ENCODE measurements around the gene MGAT4B.

Gene MGAT4B

GRCh38 chr5:179812135-179812825, 5.6 kb upstream of the MGAT4B start:
- H3K36me3 ChIP-seq (ENCODE audit: control insufficient read depth in 4 of 4, insufficient read depth in 4 of 4, low read length in 3 of 4), result peaks cover 0 to 32% (median 10%) of the 10 kb centered on the region in 4 experiments
- H3K4me1 ChIP-seq (ENCODE audit: control extremely low read depth in 1 of 4, control insufficient read depth in 4 of 4, insufficient read depth in 4 of 4, low read length in 3 of 4), result peaks cover 0 to 15% (median 8%) of the 10 kb centered on the region in 4 experiments
- ChIA-PET CTCF (interaction anchor here (0.6 to 5.8 kb wide), 5 partner anchors 9 to 121 kb away, joined by 3 to 39 read pairs (median 5); no protein-coding TSS in a partner anchor), POLR2A (no interaction called here)
- no peak for DNase-seq
- peaks cover 0 to 2% (median 0%) of the 10 kb centered on the region in 5 experiments for H3K9me3 ChIP-seq (ENCODE audit: control extremely low read depth in 1 of 5, control insufficient read depth in 4 of 5, insufficient read depth in 2 of 5, low read depth in 1 of 5, low read length in 4 of 5)
- no peak overlapping the region for H3K4me3 ChIP-seq (ENCODE audit: control insufficient read depth in 1 of 7, extremely low read depth in 1 of 7, insufficient read depth in 4 of 7, low read depth in 2 of 7, low read length in 6 of 7)
- H3K27me3 ChIP-seq (replicated peaks in 2 of 5; ENCODE audit: control insufficient read depth in 4 of 5, insufficient read depth in 5 of 5, low read length in 4 of 5), result no peaks in the 10 kb centered on the region
- H3K27ac ChIP-seq (ENCODE audit: insufficient read depth in 1 of 2, low read depth in 1 of 2, low read length in 2 of 2, poor library complexity in 1 of 2, severe bottlenecking in 2 of 2), result peak overlapping the region in 1 of 2 experiments; percentile 34
- WGBS (ENCODE audit: insufficient coverage), result 98% methylated on average over 26 of the region's 27 CpGs

GRCh38 chr5:179805529-179806249, 977 bp downstream of the MGAT4B start:
- ChIA-PET CTCF (interaction anchor here (0.9 to 1.5 kb wide), 2 partner anchors 10 to 14 kb away, joined by 4 read pairs; no protein-coding TSS in a partner anchor), POLR2A (interaction anchor here (0.7 to 9.1 kb wide), 4 partner anchors 9 to 22 kb away, joined by 3 to 131 read pairs (median 4); partner anchors contain the start of gene SQSTM1)
- Histone ChIP-seq H3K27me3 (replicated peaks in 2 of 5; ENCODE audit: control insufficient read depth in 4 of 5, insufficient read depth in 5 of 5, low read length in 4 of 5) (no peaks in the 10 kb centered on the region), H3K9me3 (ENCODE audit: control extremely low read depth in 1 of 5, control insufficient read depth in 4 of 5, insufficient read depth in 2 of 5, low read depth in 1 of 5, low read length in 4 of 5) (no peaks in the 10 kb centered on the region), H3K36me3 (ENCODE audit: control insufficient read depth in 4 of 4, insufficient read depth in 4 of 4, low read length in 3 of 4) (peaks cover 0 to 14% (median 4%) of the 10 kb centered on the region in 4 experiments), H3K4me1 (ENCODE audit: control extremely low read depth in 1 of 4, control insufficient read depth in 4 of 4, insufficient read depth in 4 of 4, low read length in 3 of 4) (peaks cover 4 to 49% (median 42%) of the 10 kb centered on the region in 4 experiments), H3K27ac (ENCODE audit: insufficient read depth in 1 of 2, low read depth in 1 of 2, low read length in 2 of 2, poor library complexity in 1 of 2, severe bottlenecking in 2 of 2) (peak overlapping the region in 1 of 2 experiments; percentile 64), H3K4me3 (ENCODE audit: control insufficient read depth in 1 of 7, extremely low read depth in 1 of 7, insufficient read depth in 4 of 7, low read depth in 2 of 7, low read length in 6 of 7) (peak overlapping the region; percentile 65 to 83 (median 75))
- DNase-seq, result peak in 2 of 3 donors; percentile 55 to 68
- WGBS (ENCODE audit: insufficient coverage), result 16% methylated on average over 41 of the region's 65 CpGs

GRCh38 chr5:179805070-179805528, 1.6 kb downstream of the MGAT4B start:
- 62% methylated on average over 9 of the region's 9 CpGs for WGBS (ENCODE audit: insufficient coverage)
- Histone ChIP-seq H3K27ac (ENCODE audit: insufficient read depth in 1 of 2, low read depth in 1 of 2, low read length in 2 of 2, poor library complexity in 1 of 2, severe bottlenecking in 2 of 2) (peak overlapping the region in 1 of 2 experiments; percentile 64), H3K27me3 (replicated peaks in 2 of 5; ENCODE audit: control insufficient read depth in 4 of 5, insufficient read depth in 5 of 5, low read length in 4 of 5) (no peaks in the 10 kb centered on the region), H3K36me3 (ENCODE audit: control insufficient read depth in 4 of 4, insufficient read depth in 4 of 4, low read length in 3 of 4) (peaks cover 0 to 18% (median 10%) of the 10 kb centered on the region in 4 experiments), H3K4me1 (ENCODE audit: control extremely low read depth in 1 of 4, control insufficient read depth in 4 of 4, insufficient read depth in 4 of 4, low read length in 3 of 4) (peaks cover 4 to 49% (median 42%) of the 10 kb centered on the region in 4 experiments), H3K9me3 (ENCODE audit: control extremely low read depth in 1 of 5, control insufficient read depth in 4 of 5, insufficient read depth in 2 of 5, low read depth in 1 of 5, low read length in 4 of 5) (no peaks in the 10 kb centered on the region), H3K4me3 (ENCODE audit: control insufficient read depth in 1 of 7, extremely low read depth in 1 of 7, insufficient read depth in 4 of 7, low read depth in 2 of 7, low read length in 6 of 7) (peak overlapping the region in 6 of 7 experiments; percentile 65 to 83 (median 75))
- ChIA-PET POLR2A (interaction anchor here (0.7 to 9.1 kb wide), 3 partner anchors 8 to 20 kb away, joined by 3 to 131 read pairs (median 4); partner anchors contain the start of gene SQSTM1), CTCF (interaction anchor here (0.9 to 1.5 kb wide), 2 partner anchors 10 to 14 kb away, joined by 4 read pairs; no protein-coding TSS in a partner anchor)
- no peak for DNase-seq

GRCh38 chr5:179804555-179804947, 2.1 kb downstream of the MGAT4B start:
- CTCF ChIA-PET, result interaction anchor here (1.0 to 5.2 kb wide), 4 partner anchors 8 to 34 kb away, joined by 4 to 124 read pairs (median 36); partner anchors contain the start of gene SQSTM1
- DNase-seq, result no peak
- POLR2A ChIA-PET, result interaction anchor here (1.3 to 9.1 kb wide), 2 partner anchors 15 to 32 kb away, joined by 4 to 131 read pairs; partner anchors contain the start of gene SQSTM1
- H3K27ac ChIP-seq (ENCODE audit: insufficient read depth in 1 of 2, low read depth in 1 of 2, low read length in 2 of 2, poor library complexity in 1 of 2, severe bottlenecking in 2 of 2), result peak overlapping the region in 1 of 2 experiments; percentile 62
- H3K36me3 ChIP-seq (ENCODE audit: control insufficient read depth in 4 of 4, insufficient read depth in 4 of 4, low read length in 3 of 4), result peaks cover 4 to 24% (median 15%) of the 10 kb centered on the region in 4 experiments
- WGBS (ENCODE audit: insufficient coverage), result 86% methylated on average over 8 of the region's 8 CpGs
- H3K27me3 ChIP-seq (replicated peaks in 2 of 5; ENCODE audit: control insufficient read depth in 4 of 5, insufficient read depth in 5 of 5, low read length in 4 of 5), result no peaks in the 10 kb centered on the region
- peak overlapping the region in 6 of 7 experiments; percentile 19 to 83 (median 75) for H3K4me3 ChIP-seq (ENCODE audit: control insufficient read depth in 1 of 7, extremely low read depth in 1 of 7, insufficient read depth in 4 of 7, low read depth in 2 of 7, low read length in 6 of 7)
- H3K9me3 ChIP-seq (ENCODE audit: control extremely low read depth in 1 of 5, control insufficient read depth in 4 of 5, insufficient read depth in 2 of 5, low read depth in 1 of 5, low read length in 4 of 5), result no peaks in the 10 kb centered on the region
- H3K4me1 ChIP-seq (ENCODE audit: control extremely low read depth in 1 of 4, control insufficient read depth in 4 of 4, insufficient read depth in 4 of 4, low read length in 3 of 4), result peaks cover 4 to 49% (median 42%) of the 10 kb centered on the region in 4 experiments

GRCh38 chr5:179803651-179804554, 2.8 kb downstream of the MGAT4B start:
- H3K9me3 ChIP-seq (ENCODE audit: control extremely low read depth in 1 of 5, control insufficient read depth in 4 of 5, insufficient read depth in 2 of 5, low read depth in 1 of 5, low read length in 4 of 5), result no peaks in the 10 kb centered on the region
- peaks cover 4 to 49% (median 42%) of the 10 kb centered on the region in 4 experiments for H3K4me1 ChIP-seq (ENCODE audit: control extremely low read depth in 1 of 4, control insufficient read depth in 4 of 4, insufficient read depth in 4 of 4, low read length in 3 of 4)
- H3K27ac ChIP-seq (ENCODE audit: insufficient read depth in 1 of 2, low read depth in 1 of 2, low read length in 2 of 2, poor library complexity in 1 of 2, severe bottlenecking in 2 of 2), result peak overlapping the region; percentile 62 to 64
- H3K4me3 ChIP-seq (ENCODE audit: control insufficient read depth in 1 of 7, extremely low read depth in 1 of 7, insufficient read depth in 4 of 7, low read depth in 2 of 7, low read length in 6 of 7), result peak overlapping the region in 5 of 7 experiments; percentile 12 to 83 (median 75)
- no peaks in the 10 kb centered on the region for H3K27me3 ChIP-seq (replicated peaks in 2 of 5; ENCODE audit: control insufficient read depth in 4 of 5, insufficient read depth in 5 of 5, low read length in 4 of 5)
- ChIA-PET POLR2A (interaction anchor here (0.6 to 9.1 kb wide), 6 partner anchors 12 to 32 kb away, joined by 3 to 131 read pairs (median 4); partner anchors contain the start of gene SQSTM1), CTCF (interaction anchor here (0.7 to 5.2 kb wide), 7 partner anchors 9 to 60 kb away, joined by 3 to 124 read pairs (median 19); partner anchors contain the start of genes LTC4S and SQSTM1)
- peaks cover 9 to 30% (median 22%) of the 10 kb centered on the region in 4 experiments for H3K36me3 ChIP-seq (ENCODE audit: control insufficient read depth in 4 of 4, insufficient read depth in 4 of 4, low read length in 3 of 4)
- DNase-seq, result peak; percentile 63 to 88 (median 82)
- 30% methylated on average over 12 of the region's 18 CpGs for WGBS (ENCODE audit: insufficient coverage)
